ENCODE results near the gene NLRP1. TPM values are rescaled to one million over a fixed set of nuclear protein-coding genes. Genes with fewer than 3 reads are reported as not detected.

Gene NLRP1
- total RNA-seq, result 10 to 100 TPM; 17.8 to 83.7 (median 38.4) TPM
- polyA plus RNA-seq, result 10 to 100 TPM in 2 of 3 donors, 1 to 10 TPM in 1; 9.0 to 14.2 (median 11.1) TPM
- long read RNA-seq, donor 1, transcript NLRP1-206 (2 exons, 1,627 nt), result major isoform, 11 of 11 reads
- long read RNA-seq, donor 1, partial matches to known transcripts, result 0 of 11 reads
- long read RNA-seq, donor 1, other reads (novel, unspliced or antisense), result 0 of 11 reads
- long read RNA-seq, donor 2, transcript NLRP1-206 (2 exons, 1,627 nt), result major isoform, 14 of 21 reads
- long read RNA-seq, donor 2, partial matches to known transcripts, result 7 of 21 reads
- long read RNA-seq, donor 2, other reads (novel, unspliced or antisense), result 0 of 21 reads
- long read RNA-seq, donor 3, transcript NLRP1-206 (2 exons, 1,627 nt), result major isoform, 7 of 7 reads
- long read RNA-seq, donor 3, partial matches to known transcripts, result 0 of 7 reads
- long read RNA-seq, donor 3, other reads (novel, unspliced or antisense), result 0 of 7 reads
- long read RNA-seq, donor 4, partial matches to known transcripts, result 0 of 3 reads
- long read RNA-seq, donor 4, other reads (novel, unspliced or antisense), result 0 of 3 reads
- long read RNA-seq, donor 5, transcript NLRP1-206 (2 exons, 1,627 nt), result major isoform, 29 of 29 reads
- long read RNA-seq, donor 5, partial matches to known transcripts, result 0 of 29 reads
- long read RNA-seq, donor 5, other reads (novel, unspliced or antisense), result 0 of 29 reads
- long read RNA-seq, donor 6, transcript NLRP1-206 (2 exons, 1,627 nt), result major isoform, 34 of 43 reads
- long read RNA-seq, donor 6, partial matches to known transcripts, result 9 of 43 reads
- long read RNA-seq, donor 6, other reads (novel, unspliced or antisense), result 0 of 43 reads
- long read RNA-seq, donor 7, transcript NLRP1-206 (2 exons, 1,627 nt), result major isoform, 28 of 43 reads
- long read RNA-seq, donor 7, partial matches to known transcripts, result 15 of 43 reads
- long read RNA-seq, donor 7, other reads (novel, unspliced or antisense), result 0 of 43 reads
- long read RNA-seq, donor 8, transcript NLRP1-206 (2 exons, 1,627 nt), result major isoform, 15 of 15 reads
- long read RNA-seq, donor 8, partial matches to known transcripts, result 0 of 15 reads
- long read RNA-seq, donor 8, other reads (novel, unspliced or antisense), result 0 of 15 reads
- long read RNA-seq, donor 9, transcript NLRP1-206 (2 exons, 1,627 nt), result major isoform, 14 of 14 reads
- long read RNA-seq, donor 9, partial matches to known transcripts, result 0 of 14 reads
- long read RNA-seq, donor 9, other reads (novel, unspliced or antisense), result 0 of 14 reads
- long read RNA-seq, donor 10, transcript NLRP1-206 (2 exons, 1,627 nt), result major isoform, 10 of 10 reads
- long read RNA-seq, donor 10, partial matches to known transcripts, result 0 of 10 reads
- long read RNA-seq, donor 10, other reads (novel, unspliced or antisense), result 0 of 10 reads

DNA sequence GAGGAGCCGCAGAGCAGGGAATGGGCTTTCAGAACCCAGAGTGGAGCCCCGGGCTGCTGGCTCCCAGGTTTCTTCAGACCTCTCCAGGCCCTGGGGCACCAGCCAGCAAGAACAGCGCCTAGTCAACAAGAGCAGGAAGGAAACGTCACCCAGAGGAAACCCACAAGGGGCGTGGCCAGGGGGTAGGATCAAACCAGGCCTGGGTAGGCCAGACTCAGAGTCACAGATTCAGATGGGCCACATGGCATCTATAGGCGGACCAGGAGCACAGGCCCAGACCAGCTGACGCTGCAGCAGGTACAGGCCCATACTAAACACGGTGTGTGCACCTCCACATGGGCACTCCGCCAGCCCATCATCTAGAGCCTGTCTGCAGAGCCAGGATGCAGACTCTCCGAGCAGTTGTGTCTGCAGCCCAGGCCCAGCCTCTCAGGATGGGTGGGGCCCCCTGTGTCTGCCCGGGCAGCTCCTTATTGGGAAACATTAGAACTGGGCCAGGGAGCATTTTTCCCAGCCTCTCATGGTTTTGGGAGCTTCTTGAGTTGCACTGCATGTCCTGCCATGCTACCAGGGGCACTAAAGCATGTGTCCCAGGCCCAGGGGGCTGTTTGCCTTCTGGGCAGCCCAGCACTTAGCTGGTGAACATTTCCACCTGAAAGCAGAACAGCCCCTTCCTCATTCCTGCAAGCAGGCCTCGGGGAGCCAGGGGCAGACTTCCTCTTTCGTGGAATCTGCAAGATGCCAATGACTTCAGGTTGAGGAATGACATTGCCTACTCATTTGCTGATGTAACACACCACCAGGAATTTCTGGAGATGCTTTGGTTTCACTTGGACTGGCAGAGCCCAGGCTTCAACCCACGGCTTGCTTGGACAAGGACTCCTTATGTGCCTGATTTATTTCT lies at the start of gene NLRP1:
Gene NLRP1 (minus strand): TSS at position 127 of the 904 bp plus-strand sequence. CDS start 552 bp downstream, outside the sequence.
- no peak for TF ChIP-seq EP300 (IDR thresholded peaks at IDR 0.05)
- TF ChIP-seq POLR2AphosphoS5 (IDR thresholded peaks at IDR 0.05), result peak; percentile 28 to 76 (median 72)
- no peak for TF ChIP-seq POLR2A (IDR thresholded peaks at IDR 0.05)
- TF ChIP-seq, protein P1, sequence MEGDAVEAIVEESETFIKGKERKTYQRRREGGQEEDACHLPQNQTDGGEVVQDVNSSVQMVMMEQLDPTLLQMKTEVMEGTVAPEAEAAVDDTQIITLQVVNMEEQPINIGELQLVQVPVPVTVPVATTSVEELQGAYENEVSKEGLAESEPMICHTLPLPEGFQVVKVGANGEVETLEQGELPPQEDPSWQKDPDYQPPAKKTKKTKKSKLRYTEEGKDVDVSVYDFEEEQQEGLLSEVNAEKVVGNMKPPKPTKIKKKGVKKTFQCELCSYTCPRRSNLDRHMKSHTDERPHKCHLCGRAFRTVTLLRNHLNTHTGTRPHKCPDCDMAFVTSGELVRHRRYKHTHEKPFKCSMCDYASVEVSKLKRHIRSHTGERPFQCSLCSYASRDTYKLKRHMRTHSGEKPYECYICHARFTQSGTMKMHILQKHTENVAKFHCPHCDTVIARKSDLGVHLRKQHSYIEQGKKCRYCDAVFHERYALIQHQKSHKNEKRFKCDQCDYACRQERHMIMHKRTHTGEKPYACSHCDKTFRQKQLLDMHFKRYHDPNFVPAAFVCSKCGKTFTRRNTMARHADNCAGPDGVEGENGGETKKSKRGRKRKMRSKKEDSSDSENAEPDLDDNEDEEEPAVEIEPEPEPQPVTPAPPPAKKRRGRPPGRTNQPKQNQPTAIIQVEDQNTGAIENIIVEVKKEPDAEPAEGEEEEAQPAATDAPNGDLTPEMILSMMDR (IDR thresholded peaks at IDR 0.05), result no peak
- peaks cover 0 to 17% (median 0%) of the 10 kb centered on the region in 3 donors for H3K27me3 ChIP-seq
- peak within 1 kb of the TSS; percentile 19 to 83 (median 81) for H3K27ac ChIP-seq
- intact Hi-C loops (cut with DNase I; ENCODE audit: low total_unique reads), result loop anchor here (2.0 kb wide), 1 partner anchor 838 kb away; no protein-coding TSS in a partner anchor
- H3K9me3 ChIP-seq, result no peaks in the 10 kb centered on the region
- peaks cover 0 to 15% (median 7%) of the 10 kb centered on the region in 4 donors for H3K36me3 ChIP-seq
- H3K4me3 ChIP-seq, result peak within 1 kb of the TSS; percentile 37 to 45 (median 42)
- H3K4me1 ChIP-seq, result peaks cover 7 to 36% (median 25%) of the 10 kb centered on the region in 4 donors
- 28 to 41% (median 39%) methylated on average over 9 to 14 of the region's 14 CpGs for WGBS, 5 donors
- peak; percentile 76 to 86 for DNase-seq

DNA sequence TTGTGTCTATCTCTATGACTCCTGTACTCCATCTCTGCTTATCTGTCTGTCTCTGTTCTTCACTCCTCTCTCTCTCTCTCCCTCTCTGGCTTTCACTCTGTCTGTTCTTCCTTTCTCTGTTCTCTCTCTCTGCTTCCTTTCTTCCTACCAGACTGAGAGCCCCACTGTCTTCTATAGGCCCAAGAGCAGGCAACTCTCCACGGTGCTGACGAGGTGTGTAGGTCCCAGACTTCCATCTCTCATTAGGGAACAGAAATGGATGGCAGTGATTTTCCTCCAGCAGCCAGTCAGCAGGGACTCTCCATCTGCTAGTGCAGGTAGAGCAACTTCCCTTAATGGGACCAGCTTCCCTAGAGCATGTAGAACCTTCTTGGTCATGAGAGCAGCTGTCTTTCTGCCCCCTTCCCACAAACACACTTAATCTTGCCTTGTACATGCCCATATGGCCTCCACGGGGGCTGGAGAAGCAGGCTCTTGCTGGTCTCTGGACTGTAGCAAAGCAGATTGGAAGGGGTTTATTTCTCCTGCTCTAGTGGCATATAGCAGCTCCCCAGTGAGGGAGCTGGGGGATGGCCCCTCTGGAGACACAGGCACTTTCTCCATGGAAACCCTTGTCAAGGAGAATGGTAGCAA lies 47.8 kb upstream of the NLRP1 start:
- H3K9me3 ChIP-seq, result no peaks in the 10 kb centered on the region
- H3K4me3 ChIP-seq, result no peak overlapping the region
- intact Hi-C loops (cut with DNase I; ENCODE audit: low total_unique reads), result no loop called here
- no peaks in the 10 kb centered on the region for H3K4me1 ChIP-seq
- H3K27me3 ChIP-seq, result peaks cover 0 to 49% (median 13%) of the 10 kb centered on the region in 3 donors
- H3K27ac ChIP-seq, result no peak overlapping the region
- TF ChIP-seq POLR2AphosphoS5 (IDR thresholded peaks at IDR 0.05), result no peak
- TF ChIP-seq POLR2A (IDR thresholded peaks at IDR 0.05), result no peak
- no peak for TF ChIP-seq EP300 (IDR thresholded peaks at IDR 0.05)
- TF ChIP-seq, protein P1 (IDR thresholded peaks at IDR 0.05), result no peak
- DNase-seq, result no peak
- no peaks in the 10 kb centered on the region for H3K36me3 ChIP-seq
- 34 to 41% (median 35%) methylated on average over 3 of the region's 3 CpGs for WGBS, 5 donors

DNA sequence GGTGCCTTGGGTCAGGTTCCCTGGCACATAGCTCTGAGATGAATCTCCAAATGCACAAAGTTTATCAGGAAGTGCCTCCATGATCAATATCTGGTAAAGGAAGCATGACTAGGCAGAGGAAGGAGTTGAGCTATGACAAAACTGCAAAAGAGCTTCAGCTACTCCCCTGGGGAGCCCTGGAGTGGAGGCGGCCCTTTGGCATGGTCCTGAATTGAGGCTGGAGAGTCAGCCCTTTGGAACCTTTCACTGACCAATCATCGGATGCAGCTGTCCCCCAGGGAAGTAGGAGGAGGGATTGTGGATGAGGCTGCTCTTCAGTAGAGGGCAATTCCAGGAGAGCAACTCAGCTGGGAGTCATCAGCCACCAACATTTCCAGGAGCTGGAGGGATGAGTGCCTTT lies 46.1 kb upstream of the NLRP1 start:
- H3K27ac ChIP-seq, result no peak overlapping the region
- intact Hi-C loops (cut with DNase I; ENCODE audit: low total_unique reads), result no loop called here
- H3K4me3 ChIP-seq, result no peak overlapping the region
- peak in 1 of 2 donors; percentile 11 for DNase-seq
- no peaks in the 10 kb centered on the region for H3K9me3 ChIP-seq
- TF ChIP-seq EP300 (IDR thresholded peaks at IDR 0.05) (no peak), POLR2AphosphoS5 (IDR thresholded peaks at IDR 0.05) (no peak), POLR2A (IDR thresholded peaks at IDR 0.05) (no peak)
- TF ChIP-seq, protein P1 (IDR thresholded peaks at IDR 0.05), result no peak
- no peaks in the 10 kb centered on the region for H3K36me3 ChIP-seq
- 56 to 86% (median 78%) methylated on average over 2 of the region's 2 CpGs for WGBS, 5 donors
- no peaks in the 10 kb centered on the region for H3K4me1 ChIP-seq
- peaks cover 0 to 50% (median 13%) of the 10 kb centered on the region in 3 donors for H3K27me3 ChIP-seq

Measured in stomach (tissue), 19 donors.